ENCODE data around the gene PLCH1. TPM values are rescaled to one million over a fixed set of nuclear protein-coding genes. Genes with fewer than 3 reads are reported as not detected.

Gene PLCH1
- total RNA-seq, 1 donor from 2014 or later, result 14.0 TPM

GRCh38 chr3:155648013-155648591 lies 96.8 kb downstream of the PLCH1 start:
- H3K9me3 ChIP-seq, result no peaks in the 10 kb centered on the region
- intact Hi-C loops (cut with DNase I), result no loop called here
- no peaks in the 10 kb centered on the region for H3K27me3 ChIP-seq (ENCODE audit: low read depth)
- H3K4me3 ChIP-seq, result no peak overlapping the region
- no peaks in the 10 kb centered on the region for H3K4me1 ChIP-seq
- ATAC-seq, result no peak
- DNase-seq, result no peak
- no peak for TF ChIP-seq CTCF (IDR thresholded peaks at IDR 0.05)
- no peaks in the 10 kb centered on the region for H3K36me3 ChIP-seq
- no peak overlapping the region for H3K27ac ChIP-seq

GRCh38 chr3:155647206-155647605 lies 97.7 kb downstream of the PLCH1 start:
- no peak for ATAC-seq
- no peak overlapping the region for H3K27ac ChIP-seq
- no peaks in the 10 kb centered on the region for H3K4me1 ChIP-seq
- no peak for DNase-seq
- no peaks in the 10 kb centered on the region for H3K9me3 ChIP-seq
- H3K36me3 ChIP-seq, result no peaks in the 10 kb centered on the region
- intact Hi-C loops (cut with DNase I), result no loop called here
- no peak overlapping the region for H3K4me3 ChIP-seq
- no peaks in the 10 kb centered on the region for H3K27me3 ChIP-seq (ENCODE audit: low read depth)
- no peak for TF ChIP-seq CTCF (IDR thresholded peaks at IDR 0.05)

- H3K27me3 ChIP-seq (ENCODE audit: low read depth), result no peaks in the 10 kb centered on the region
- ATAC-seq, result no peak
- no peak for TF ChIP-seq CTCF (IDR thresholded peaks at IDR 0.05)
- H3K27ac ChIP-seq, result no peak overlapping the region
- no peak overlapping the region for H3K4me3 ChIP-seq
- no peaks in the 10 kb centered on the region for H3K36me3 ChIP-seq
- H3K9me3 ChIP-seq, result no peaks in the 10 kb centered on the region
- H3K4me1 ChIP-seq, result no peaks in the 10 kb centered on the region
- intact Hi-C loops (cut with DNase I), result no loop called here
- DNase-seq, result no peak
Observed at GRCh38 chr3:155646669-155647068, 98.2 kb downstream of the PLCH1 start.

GRCh38 chr3:155646128-155646527 lies 98.7 kb downstream of the PLCH1 start:
- no peak for TF ChIP-seq CTCF (IDR thresholded peaks at IDR 0.05)
- Histone ChIP-seq H3K4me1 (no peaks in the 10 kb centered on the region), H3K36me3 (no peaks in the 10 kb centered on the region), H3K27me3 (ENCODE audit: low read depth) (no peaks in the 10 kb centered on the region), H3K27ac (no peak overlapping the region), H3K4me3 (no peak overlapping the region), H3K9me3 (no peaks in the 10 kb centered on the region)
- DNase-seq (no peak), ATAC-seq (peak in 1 of 2 donors; percentile 52)
- intact Hi-C loops (cut with DNase I), result no loop called here

GRCh38 chr3:155643581-155644165 lies 101.2 kb downstream of the PLCH1 start:
- Histone ChIP-seq H3K36me3 (no peaks in the 10 kb centered on the region), H3K4me3 (no peak overlapping the region), H3K27me3 (ENCODE audit: low read depth) (no peaks in the 10 kb centered on the region), H3K9me3 (no peaks in the 10 kb centered on the region), H3K27ac (no peak overlapping the region), H3K4me1 (no peaks in the 10 kb centered on the region)
- TF ChIP-seq CTCF (IDR thresholded peaks at IDR 0.05), result no peak
- intact Hi-C loops (cut with DNase I), result no loop called here
- ATAC-seq (no peak), DNase-seq (no peak)

Measured in lower lobe of right lung (tissue), 2 donors.